WTC11 (cell line): Measurements from ENCODE around the gene SDK2.

Source experiments
- HMGXB4 ChIP-seq: sonication (generic); formaldehyde crosslinking; IDR thresholded peaks from 2 replicates; pipeline ENCODE4 v1.8.1; 2023; ENCODE audit warnings: mild to moderate bottlenecking, moderate library complexity, missing genetic modification reagents
- MXD4 ChIP-seq: fragments of 250-450 bp; sonication (Bioruptor Pico); IDR thresholded peaks from 2 replicates; pipeline ENCODE4 v1.8.0; 2021; ENCODE audit warnings: mild to moderate bottlenecking, moderate library complexity, borderline replicate concordance
- SP1 ChIP-seq: sonication (generic); formaldehyde crosslinking; conservative IDR thresholded peaks from 2 replicates; pipeline ENCODE4 v1.8.1; 2022; ENCODE audit warnings: missing genetic modification reagents
- TEAD4 ChIP-seq: sonication (generic); formaldehyde crosslinking; IDR thresholded peaks from 2 replicates; pipeline ENCODE4 v1.8.0; 2022; ENCODE audit warnings: mild to moderate bottlenecking, missing genetic modification reagents
- ZNF121 ChIP-seq: sonication (generic); formaldehyde crosslinking; IDR thresholded peaks from 2 replicates; pipeline ENCODE4 v1.8.0; 2023; ENCODE audit warnings: missing genetic modification reagents
- TF ChIP-seq, protein P1 (sequence below): sonication (generic); formaldehyde crosslinking; IDR thresholded peaks from 2 replicates; pipeline ENCODE4 v1.8.0; 2023; ENCODE audit warnings: missing genetic modification reagents
- TF ChIP-seq, protein P2 (sequence below): fragments of 200-600 bp; IDR thresholded peaks from 2 replicates; pipeline ENCODE4 v1.8.0; 2022; ENCODE audit warnings: antibody characterized with exemption
- TF ChIP-seq, protein P3 (sequence below): sonication (generic); formaldehyde crosslinking; IDR thresholded peaks from 2 replicates; pipeline ENCODE4 v1.8.0; 2022; ENCODE audit warnings: mild to moderate bottlenecking, missing genetic modification reagents

DNA sequence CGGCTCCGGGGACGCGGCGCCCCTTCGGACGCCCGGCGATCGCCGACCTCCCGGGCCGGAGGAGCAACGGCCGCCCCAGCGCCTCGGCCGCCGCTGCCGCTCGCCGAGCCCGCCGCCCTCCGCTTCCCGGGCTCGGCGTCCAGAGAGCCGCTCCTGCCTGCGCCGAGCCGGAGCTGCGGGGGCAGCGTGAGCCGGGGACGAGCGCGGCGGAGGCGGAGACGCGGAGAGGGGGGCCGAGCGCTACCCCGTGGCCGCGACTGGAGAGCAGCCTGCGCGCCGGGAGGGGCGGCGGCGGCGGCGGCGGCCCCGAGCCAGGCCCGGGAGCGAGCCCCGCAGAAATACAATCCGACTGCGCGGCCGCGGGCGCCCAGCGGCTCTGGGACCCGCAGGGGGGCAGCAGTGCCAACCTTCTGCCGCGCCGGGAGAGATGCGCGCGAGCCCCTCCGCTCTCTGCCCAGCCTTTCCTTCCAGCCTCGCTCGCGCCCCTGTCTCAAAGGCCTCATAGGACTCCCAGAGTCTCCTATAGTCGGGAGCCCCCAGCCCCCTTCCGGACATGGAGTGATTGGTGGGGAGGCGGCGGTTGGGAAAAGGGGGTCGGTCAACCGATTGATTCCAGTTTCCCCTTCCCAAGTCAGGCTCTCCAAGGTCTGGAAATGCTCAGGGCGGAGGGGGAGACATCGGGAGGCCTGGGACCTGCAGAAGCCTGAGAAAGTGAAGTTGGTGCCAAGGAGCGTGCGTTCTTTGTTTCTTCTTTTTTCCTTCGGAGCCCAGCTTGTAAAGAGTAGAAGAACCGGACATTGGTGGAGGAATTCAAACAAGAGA, 1.0 kb upstream of the SDK2 start:
- TF ChIP-seq, protein P1, sequence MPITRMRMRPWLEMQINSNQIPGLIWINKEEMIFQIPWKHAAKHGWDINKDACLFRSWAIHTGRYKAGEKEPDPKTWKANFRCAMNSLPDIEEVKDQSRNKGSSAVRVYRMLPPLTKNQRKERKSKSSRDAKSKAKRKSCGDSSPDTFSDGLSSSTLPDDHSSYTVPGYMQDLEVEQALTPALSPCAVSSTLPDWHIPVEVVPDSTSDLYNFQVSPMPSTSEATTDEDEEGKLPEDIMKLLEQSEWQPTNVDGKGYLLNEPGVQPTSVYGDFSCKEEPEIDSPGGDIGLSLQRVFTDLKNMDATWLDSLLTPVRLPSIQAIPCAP (CRISPR knock-in tag) = no peak
- TF ChIP-seq, protein P2, sequence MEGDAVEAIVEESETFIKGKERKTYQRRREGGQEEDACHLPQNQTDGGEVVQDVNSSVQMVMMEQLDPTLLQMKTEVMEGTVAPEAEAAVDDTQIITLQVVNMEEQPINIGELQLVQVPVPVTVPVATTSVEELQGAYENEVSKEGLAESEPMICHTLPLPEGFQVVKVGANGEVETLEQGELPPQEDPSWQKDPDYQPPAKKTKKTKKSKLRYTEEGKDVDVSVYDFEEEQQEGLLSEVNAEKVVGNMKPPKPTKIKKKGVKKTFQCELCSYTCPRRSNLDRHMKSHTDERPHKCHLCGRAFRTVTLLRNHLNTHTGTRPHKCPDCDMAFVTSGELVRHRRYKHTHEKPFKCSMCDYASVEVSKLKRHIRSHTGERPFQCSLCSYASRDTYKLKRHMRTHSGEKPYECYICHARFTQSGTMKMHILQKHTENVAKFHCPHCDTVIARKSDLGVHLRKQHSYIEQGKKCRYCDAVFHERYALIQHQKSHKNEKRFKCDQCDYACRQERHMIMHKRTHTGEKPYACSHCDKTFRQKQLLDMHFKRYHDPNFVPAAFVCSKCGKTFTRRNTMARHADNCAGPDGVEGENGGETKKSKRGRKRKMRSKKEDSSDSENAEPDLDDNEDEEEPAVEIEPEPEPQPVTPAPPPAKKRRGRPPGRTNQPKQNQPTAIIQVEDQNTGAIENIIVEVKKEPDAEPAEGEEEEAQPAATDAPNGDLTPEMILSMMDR = no peak
- TF ChIP-seq ZNF121 (CRISPR knock-in tag) (no peak), TEAD4 (CRISPR knock-in tag) (no peak), MXD4 (CRISPR knock-in tag) (no peak), HMGXB4 (CRISPR knock-in tag) (peak; percentile 7; the same call in 1 of the 2 replicates), SP1 (no peak)
- TF ChIP-seq, protein P3, sequence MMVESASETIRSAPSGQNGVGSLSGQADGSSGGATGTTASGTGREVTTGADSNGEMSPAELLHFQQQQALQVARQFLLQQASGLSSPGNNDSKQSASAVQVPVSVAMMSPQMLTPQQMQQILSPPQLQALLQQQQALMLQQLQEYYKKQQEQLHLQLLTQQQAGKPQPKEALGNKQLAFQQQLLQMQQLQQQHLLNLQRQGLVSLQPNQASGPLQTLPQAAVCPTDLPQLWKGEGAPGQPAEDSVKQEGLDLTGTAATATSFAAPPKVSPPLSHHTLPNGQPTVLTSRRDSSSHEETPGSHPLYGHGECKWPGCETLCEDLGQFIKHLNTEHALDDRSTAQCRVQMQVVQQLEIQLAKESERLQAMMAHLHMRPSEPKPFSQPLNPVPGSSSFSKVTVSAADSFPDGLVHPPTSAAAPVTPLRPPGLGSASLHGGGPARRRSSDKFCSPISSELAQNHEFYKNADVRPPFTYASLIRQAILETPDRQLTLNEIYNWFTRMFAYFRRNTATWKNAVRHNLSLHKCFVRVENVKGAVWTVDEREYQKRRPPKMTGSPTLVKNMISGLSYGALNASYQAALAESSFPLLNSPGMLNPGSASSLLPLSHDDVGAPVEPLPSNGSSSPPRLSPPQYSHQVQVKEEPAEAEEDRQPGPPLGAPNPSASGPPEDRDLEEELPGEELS = no peak
